SK-N-SH (cell line): ENCODE data around the gene OR13C3.

Source experiments
- CTCF ChIP-seq: fragments of 200-600 bp; sonication (generic); IDR thresholded peaks from 2 replicates; pipeline ENCODE4 v1.6.1; 2017; ENCODE audit warnings: antibody characterized with exemption, mild to moderate bottlenecking, moderate library complexity
- FOXJ3 ChIP-seq: sonication (generic); formaldehyde crosslinking; IDR thresholded peaks from 2 replicates; pipeline ENCODE4 v1.5.1; 2020; ENCODE audit warnings: mild to moderate bottlenecking, missing genetic modification reagents
- MAX ChIP-seq: IDR thresholded peaks from 2 replicates; pipeline ENCODE4 v1.4.0; 2012; ENCODE audit warnings: low read depth
- MXI1 ChIP-seq: IDR thresholded peaks from 2 replicates; pipeline ENCODE4 v1.6.1; 2012; ENCODE audit warnings: mild to moderate bottlenecking, low read depth, low read length, improper control_type of control experiment
- SIN3A ChIP-seq: IDR thresholded peaks from 2 replicates; pipeline ENCODE4 v1.6.1; 2012; ENCODE audit warnings: low read depth, mild to moderate bottlenecking, low read length, moderate library complexity, borderline replicate concordance
- TF ChIP-seq, protein P1 (sequence below): IDR thresholded peaks from 2 replicates; pipeline ENCODE4 v1.6.1; 2012; ENCODE audit warnings: mild to moderate bottlenecking, low read depth, low read length, moderate library complexity

DNA sequence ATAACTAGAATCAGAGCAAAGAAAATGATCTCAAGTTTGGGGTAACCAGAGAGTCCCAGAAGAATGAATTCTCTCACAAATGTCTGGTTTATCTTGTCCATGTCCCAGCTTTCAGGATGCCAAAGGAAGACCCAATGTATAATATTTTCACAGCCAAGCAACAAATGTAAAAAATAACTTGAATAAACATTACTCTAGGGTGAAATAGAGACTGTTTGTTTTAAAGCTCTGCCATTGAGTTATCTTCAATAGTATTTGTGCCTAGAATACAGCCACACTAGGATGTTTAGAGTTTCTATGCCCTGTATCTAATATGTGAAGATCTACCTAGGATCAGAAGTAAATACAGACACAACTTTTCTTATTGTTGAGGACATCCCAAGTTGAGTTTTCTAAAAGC lies 9.5 kb downstream of the OR13C3 start, which contains the start of gene OR13C4:
- no peak for TF ChIP-seq MAX
- no peak for TF ChIP-seq CTCF
- TF ChIP-seq, protein P1, sequence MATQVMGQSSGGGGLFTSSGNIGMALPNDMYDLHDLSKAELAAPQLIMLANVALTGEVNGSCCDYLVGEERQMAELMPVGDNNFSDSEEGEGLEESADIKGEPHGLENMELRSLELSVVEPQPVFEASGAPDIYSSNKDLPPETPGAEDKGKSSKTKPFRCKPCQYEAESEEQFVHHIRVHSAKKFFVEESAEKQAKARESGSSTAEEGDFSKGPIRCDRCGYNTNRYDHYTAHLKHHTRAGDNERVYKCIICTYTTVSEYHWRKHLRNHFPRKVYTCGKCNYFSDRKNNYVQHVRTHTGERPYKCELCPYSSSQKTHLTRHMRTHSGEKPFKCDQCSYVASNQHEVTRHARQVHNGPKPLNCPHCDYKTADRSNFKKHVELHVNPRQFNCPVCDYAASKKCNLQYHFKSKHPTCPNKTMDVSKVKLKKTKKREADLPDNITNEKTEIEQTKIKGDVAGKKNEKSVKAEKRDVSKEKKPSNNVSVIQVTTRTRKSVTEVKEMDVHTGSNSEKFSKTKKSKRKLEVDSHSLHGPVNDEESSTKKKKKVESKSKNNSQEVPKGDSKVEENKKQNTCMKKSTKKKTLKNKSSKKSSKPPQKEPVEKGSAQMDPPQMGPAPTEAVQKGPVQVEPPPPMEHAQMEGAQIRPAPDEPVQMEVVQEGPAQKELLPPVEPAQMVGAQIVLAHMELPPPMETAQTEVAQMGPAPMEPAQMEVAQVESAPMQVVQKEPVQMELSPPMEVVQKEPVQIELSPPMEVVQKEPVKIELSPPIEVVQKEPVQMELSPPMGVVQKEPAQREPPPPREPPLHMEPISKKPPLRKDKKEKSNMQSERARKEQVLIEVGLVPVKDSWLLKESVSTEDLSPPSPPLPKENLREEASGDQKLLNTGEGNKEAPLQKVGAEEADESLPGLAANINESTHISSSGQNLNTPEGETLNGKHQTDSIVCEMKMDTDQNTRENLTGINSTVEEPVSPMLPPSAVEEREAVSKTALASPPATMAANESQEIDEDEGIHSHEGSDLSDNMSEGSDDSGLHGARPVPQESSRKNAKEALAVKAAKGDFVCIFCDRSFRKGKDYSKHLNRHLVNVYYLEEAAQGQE = no peak
- TF ChIP-seq SIN3A = no peak
- no peak for TF ChIP-seq MXI1
- TF ChIP-seq FOXJ3 (CRISPR knock-in tag) = no peak
